ENCODE results near the gene ADGRD1. TPM values are rescaled to one million over a fixed set of nuclear protein-coding genes. Genes with fewer than 3 reads are reported as not detected.

Gene ADGRD1
- total and polyA plus RNA-seq, 2 of the 8 experiments (the other 6 are each of a cell fraction or from before 2014, with no cell fraction given), result 0.36 to 0.48 TPM

DNA sequence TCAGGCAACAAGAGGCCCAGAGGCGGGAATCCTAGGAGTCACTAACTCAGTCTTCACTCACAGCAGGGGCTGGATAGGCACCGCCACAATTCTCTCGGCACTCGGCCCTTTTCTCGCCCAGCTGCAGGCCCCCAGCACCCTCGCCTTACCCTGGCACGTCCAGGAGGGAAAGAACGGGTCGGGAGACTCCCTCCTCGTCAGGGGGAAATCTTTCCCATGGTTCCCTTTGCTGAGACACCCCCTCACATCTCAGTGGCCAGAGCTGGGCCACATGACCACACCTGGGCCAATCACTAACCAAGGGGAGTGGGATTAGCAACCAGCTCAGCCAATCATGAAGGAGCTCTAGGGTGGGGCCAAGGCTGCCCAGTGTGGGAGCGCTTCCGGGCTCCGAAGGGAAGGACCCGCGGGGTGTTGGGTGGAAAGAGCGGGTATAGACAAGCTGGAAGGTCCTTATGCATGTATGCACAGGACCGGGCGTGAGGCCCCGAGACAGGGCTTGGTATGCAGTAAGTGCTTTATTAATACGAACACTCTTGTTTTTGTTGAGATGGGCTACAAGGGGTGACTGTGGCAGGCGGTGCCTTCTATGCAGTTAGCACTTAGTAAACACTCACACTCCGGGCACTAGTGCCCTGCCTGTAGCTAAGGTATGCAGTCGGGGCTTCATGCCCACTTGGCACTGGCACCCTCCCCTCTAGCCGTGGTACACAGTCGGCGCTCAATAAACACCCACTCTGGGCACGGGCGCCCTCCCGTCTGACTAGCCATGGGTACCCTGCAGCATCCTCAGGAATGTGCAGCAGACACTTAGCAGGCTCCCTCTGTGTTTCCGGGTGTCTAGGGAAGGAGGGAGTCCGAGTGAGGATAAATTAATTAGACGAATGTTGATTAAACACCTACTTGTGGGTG, 40.3 kb downstream of the ADGRD1 start (continued):
- TF ChIP-seq, protein P1, sequence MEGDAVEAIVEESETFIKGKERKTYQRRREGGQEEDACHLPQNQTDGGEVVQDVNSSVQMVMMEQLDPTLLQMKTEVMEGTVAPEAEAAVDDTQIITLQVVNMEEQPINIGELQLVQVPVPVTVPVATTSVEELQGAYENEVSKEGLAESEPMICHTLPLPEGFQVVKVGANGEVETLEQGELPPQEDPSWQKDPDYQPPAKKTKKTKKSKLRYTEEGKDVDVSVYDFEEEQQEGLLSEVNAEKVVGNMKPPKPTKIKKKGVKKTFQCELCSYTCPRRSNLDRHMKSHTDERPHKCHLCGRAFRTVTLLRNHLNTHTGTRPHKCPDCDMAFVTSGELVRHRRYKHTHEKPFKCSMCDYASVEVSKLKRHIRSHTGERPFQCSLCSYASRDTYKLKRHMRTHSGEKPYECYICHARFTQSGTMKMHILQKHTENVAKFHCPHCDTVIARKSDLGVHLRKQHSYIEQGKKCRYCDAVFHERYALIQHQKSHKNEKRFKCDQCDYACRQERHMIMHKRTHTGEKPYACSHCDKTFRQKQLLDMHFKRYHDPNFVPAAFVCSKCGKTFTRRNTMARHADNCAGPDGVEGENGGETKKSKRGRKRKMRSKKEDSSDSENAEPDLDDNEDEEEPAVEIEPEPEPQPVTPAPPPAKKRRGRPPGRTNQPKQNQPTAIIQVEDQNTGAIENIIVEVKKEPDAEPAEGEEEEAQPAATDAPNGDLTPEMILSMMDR (IDR thresholded peaks at IDR 0.05; ENCODE audit: control extremely low read depth in 1 of 3, insufficient read depth in 1 of 3, low read depth in 1 of 3, low read length in 3 of 3), result no peak
- TF ChIP-seq CEBPB (IDR thresholded peaks at IDR 0.05; ENCODE audit: low read depth, low read length) (no peak), NANOG (IDR thresholded peaks at IDR 0.05; ENCODE audit: insufficient read depth, low read depth, low read length, poor library complexity, severe bottlenecking) (no peak), POU5F1 (IDR thresholded peaks at IDR 0.05; ENCODE audit: low read depth, low read length) (no peak), GABPA (IDR thresholded peaks at IDR 0.05; ENCODE audit: borderline replicate concordance, insufficient read depth, low read length) (no peak), SAP30 (IDR thresholded peaks at IDR 0.05; ENCODE audit: insufficient read depth, insufficient replicate concordance, low read length) (no peak), RNF2 (IDR thresholded peaks at IDR 0.05; ENCODE audit: borderline replicate concordance, low read depth, low read length, missing control alignments, poor library complexity, severe bottlenecking) (no peak), SIX5 (IDR thresholded peaks at IDR 0.05; ENCODE audit: low read depth, low read length) (no peak), TCF12 (IDR thresholded peaks at IDR 0.05; ENCODE audit: low read depth, low read length) (no peak), TEAD4 (IDR thresholded peaks at IDR 0.05; ENCODE audit: low read depth, low read length) (no peak), HDAC2 (IDR thresholded peaks at IDR 0.05; ENCODE audit: borderline replicate concordance in 1 of 2, low read depth in 2 of 2, low read length in 2 of 2) (no peak)
- TF ChIP-seq, protein P2, sequence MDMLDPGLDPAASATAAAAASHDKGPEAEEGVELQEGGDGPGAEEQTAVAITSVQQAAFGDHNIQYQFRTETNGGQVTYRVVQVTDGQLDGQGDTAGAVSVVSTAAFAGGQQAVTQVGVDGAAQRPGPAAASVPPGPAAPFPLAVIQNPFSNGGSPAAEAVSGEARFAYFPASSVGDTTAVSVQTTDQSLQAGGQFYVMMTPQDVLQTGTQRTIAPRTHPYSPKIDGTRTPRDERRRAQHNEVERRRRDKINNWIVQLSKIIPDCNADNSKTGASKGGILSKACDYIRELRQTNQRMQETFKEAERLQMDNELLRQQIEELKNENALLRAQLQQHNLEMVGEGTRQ (IDR thresholded peaks at IDR 0.05; ENCODE audit: low read length), result no peak

Measured in H1 (cell line).